ENCODE data around the gene ROR1.
"Not testable (repeated sequence)": the region's sequence is repeated elsewhere in the genome, so short reads cannot be mapped to it uniquely, and the experiment has no call there.

ROR1 gene

GRCh38 chr1:63795455-63795854 is 21.6 kb downstream of the ROR1 start:
- no peak for DNase-seq

- DNase-seq, result no peak
Measured at GRCh38 chr1:63797056-63797726, 23.4 kb downstream of the ROR1 start.

- no peak for DNase-seq
Measured at GRCh38 chr1:63798284-63798683, 24.5 kb downstream of the ROR1 start.

GRCh38 chr1:63799307-63799706 is 25.5 kb downstream of the ROR1 start:
- no peak for DNase-seq

DNA sequence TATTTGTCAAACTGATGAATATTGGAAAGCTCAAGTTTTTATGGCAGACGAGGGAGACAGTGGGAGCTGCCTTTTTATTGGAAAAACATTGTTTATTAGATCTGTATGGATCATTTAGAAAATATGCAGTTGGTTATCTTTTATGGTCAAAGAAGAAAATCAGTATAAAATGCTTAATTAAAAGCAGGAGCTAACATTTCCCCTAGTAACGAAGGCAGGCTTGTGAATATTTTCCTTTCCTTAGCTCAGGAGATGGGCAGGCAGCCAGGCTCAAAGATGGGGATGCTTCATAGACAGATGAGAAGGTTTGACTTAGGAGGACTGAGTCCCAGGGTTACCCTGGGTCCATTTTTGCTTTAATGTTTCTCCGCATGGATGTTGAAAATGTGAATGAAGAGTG is 26.0 kb downstream of the ROR1 start:
- no peak for DNase-seq

GRCh38 chr1:63802109-63802508 is 28.3 kb downstream of the ROR1 start:
- DNase-seq, result no peak

GRCh38 chr1:63804829-63805484 is 31.1 kb downstream of the ROR1 start:
- no peak for DNase-seq

GRCh38 chr1:63807046-63807445 is 33.2 kb downstream of the ROR1 start:
- DNase-seq, result no peak

DNA sequence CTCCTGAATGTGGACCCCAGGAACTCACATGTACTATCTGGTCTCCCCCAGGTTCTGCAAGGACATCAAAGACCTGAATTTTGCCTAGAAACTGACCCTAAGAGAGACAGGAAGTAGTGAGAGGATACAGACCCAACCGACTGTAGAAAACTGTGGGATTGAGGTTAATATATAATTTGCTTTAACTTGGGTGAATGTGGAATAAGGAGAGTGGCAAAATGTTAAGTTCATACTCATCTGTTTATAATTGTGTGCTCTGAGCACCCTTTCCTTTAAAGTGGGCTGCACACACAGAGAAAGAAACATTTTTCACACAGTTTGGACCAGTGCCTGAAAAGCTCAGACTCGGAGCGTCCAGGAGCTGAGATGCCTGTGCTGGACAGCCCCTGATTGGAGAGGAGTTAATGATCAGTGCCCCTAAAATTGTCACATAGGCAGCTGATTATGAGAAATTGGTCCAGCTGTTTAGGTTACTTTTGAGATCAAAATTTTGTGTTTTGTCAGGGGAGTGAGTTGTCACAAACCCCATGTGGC is 37.2 kb downstream of the ROR1 start:
- no peak for DNase-seq

DNA sequence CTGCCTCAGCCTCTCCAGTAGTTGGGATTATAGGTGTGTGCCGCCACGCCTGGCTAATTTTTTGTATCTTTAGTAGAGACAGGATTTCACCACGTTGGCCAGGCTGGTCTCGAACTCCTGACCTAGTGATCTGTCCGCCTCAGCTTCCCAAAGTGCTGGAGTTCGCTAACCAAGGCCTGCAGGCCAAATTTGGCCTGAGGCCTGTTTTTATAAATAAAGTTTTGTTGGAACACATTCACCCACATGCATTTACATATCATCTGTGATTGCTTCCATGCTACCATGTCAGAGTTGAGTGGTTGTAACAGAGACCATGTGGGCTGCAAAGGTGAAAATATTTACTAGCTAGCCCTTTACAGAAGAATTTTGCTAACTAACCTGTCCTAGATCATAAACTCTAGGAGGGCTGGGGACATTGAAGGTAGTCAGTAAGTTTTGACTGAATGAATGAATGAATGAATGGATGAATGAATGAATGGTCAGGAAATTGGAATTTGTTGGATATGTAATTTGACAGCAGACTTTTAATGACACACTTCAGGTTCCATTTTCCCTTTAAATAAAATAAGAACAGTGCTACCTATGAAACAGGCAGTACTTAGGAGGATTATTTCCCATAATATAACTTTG is 38.4 kb downstream of the ROR1 start:
- no peak for DNase-seq

DNA sequence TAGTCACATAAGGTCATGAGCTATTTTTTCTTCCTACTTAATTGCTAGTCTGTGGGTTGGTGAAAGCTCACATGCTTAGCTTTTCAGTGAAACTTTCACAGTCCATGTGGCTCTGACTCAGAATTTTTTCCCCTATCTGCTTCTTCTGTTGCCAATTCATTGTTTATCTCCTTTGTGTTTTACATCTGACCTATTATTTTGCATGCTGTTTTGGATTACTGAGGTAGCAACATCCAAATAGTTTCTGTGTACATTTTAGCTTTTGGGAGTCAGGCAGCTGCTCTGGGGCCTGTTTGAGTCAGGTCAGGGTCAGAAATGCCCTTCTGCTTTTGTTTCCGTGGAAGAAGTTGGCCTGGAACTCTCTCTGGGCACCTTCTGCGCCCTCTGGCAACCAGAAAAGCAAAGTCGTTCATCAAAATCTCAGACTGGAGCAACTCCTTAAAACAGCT is 40.0 kb downstream of the ROR1 start:
- DNase-seq, result no peak

DNA sequence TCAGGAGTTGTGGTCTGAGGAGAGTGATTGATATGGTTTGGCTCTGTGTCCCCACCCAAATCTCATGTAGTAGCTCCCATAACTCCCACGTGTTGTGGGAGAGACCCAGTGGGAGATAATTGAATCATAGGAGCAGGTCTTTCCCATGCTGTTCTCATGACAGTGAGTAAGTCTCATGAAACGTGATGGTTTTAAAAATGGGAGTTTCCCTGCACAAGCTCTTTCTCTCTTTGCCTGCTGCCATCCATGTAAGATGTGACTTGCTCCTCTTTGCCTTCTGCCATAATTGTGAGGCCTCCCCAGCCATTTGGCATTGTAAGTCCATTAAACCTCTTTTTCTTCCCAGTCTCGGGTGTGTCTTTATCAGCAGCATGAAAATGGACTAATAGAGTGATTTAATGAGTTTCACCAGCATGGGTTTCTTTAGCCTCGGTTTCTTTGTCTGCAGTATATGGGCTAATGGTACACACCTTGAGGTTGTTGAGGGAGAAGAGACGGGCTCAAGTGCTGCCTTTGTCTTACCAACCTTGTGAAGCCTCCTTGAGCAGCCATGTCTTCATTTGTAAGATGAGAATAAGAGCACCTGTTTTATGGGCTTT is 42.5 kb downstream of the ROR1 start:
- DNase-seq, result not testable (repeated sequence)

DNA sequence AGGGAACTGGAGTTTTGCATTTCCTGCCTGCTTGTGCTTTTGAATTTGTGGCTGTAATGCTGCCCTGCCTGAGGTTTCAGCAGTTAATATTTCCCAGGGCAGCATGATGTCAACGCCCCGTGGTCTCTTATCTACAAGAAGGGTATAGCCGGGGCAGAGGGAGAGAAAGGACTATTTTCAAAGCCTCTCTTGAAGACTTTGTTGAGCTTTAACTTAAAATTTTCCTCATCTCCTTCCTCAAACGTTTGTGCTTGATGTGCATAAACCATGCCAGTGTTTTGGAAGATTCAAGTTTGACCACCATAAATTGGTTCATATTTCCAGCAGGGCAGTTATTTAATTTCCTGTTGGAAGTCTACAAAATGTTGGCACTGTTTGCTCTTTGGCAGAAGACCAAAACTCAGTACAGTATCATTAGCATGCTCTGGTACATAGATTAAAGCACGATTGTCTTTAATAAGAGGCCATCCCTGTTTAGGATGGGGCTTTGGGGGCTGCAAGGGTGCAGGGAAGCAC is 43.4 kb downstream of the ROR1 start:
- peak; percentile 24 for DNase-seq

GRCh38 chr1:63817700-63818099 is 43.9 kb downstream of the ROR1 start:
- DNase-seq, result no peak

DNA sequence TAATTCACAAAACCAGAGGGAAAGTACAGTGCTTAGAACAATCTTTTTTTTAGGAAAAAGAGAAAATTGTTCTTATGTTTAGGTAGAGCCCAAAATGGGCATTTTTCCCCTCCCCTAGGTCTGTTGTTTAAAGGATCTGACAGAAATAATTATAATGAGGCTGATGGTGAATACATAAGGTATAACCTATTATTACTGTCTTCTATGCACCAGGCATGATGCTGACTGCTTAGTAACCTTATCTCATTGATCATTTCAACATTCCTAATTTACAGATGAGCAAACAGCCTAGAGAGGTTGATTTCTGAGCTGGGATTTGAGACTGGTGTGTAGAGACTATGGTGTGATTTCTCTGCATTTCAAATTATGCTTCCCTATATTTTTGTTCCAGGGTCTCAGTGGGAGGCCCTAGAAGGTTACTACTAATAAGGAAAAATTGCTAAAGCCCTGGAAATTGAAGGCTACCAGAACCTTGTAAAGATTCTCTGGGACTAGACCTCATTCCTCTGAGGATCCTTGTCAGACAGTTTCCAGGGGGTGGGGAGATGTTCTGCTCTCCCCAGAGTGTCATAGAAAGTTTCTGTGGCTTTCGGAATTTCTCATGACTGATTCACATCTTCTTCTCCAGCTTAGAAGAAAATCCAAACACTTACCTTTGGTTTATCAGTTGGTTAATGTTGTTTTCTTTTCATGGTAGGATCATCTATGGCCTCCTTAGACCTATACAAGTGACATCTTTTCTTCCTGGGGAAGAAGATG is 44.9 kb downstream of the ROR1 start:
- no peak for DNase-seq

GRCh38 chr1:63819795-63820194 is 46.0 kb downstream of the ROR1 start:
- DNase-seq, result no peak

GRCh38 chr1:63821091-63822005 is 47.5 kb downstream of the ROR1 start:
- no peak for DNase-seq

GRCh38 chr1:63822540-63822939 is 48.7 kb downstream of the ROR1 start:
- no peak for DNase-seq

DNA sequence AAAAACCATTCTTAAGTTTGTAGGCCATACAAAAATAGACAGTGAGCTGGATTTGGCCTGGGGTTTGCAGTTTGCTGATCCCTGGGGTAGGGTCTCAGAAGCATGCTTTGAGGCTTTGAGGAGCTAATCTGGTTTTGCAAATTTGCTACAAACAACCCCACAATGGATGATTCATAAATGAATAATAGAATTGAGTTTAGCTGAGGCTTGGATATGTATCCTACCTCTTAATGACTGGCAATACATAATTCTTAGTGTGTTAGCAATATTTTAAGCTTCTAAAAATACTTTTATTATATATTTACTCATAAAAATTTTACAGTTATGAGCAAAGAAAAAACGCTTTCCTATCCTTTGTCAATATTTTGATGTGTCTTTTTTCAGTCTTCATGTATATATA is 50.6 kb downstream of the ROR1 start:
- no peak for DNase-seq

DNA sequence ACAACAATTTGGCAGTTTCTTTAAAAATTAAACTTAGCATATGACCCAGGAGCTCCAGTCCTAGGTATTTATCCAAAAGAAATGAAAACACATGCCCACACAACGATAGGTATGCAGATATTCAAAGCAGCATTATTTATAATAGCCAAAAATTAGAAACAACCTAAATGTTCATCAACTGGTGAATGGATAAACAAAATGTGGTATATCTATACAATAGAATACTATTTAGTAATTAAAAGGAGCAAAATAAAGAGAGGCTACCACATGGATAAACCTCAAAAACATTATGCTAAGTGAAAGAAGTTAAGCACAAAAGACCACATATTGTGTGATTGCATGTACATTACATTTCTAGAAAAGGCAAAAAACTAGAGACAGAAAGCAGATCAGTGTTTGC is 51.3 kb downstream of the ROR1 start:
- no peak for DNase-seq

DNA sequence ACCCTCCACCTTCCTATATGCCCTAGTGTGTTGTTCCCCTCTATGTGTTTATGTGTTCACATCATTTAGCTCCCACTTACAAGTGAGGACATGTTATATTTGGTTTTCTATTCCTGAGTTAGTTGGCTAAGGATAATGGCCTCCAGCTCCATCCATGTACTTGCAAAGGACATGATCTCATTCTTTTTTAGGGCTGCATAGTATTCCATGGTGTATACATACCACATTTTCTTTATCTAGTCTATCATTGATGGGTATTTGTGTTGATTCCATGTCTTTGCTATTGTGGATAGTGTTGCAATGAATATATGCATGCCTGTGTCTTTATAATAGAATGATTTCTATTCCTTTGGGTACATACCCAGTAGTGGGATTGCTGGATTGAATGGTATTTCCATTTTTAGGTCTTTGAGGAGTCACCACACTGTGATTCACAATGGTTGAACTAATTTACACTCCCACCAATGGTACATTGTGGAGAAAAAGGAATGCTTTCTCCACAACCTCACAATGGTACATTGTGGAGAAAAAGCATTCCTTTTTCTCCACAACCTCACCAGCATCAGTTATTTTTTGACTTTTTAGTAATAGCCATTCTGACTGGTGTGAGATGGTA is 52.5 kb downstream of the ROR1 start:
- not testable (repeated sequence) for DNase-seq

Measured in SHP77 treated with DMSO at 0.1 percent for 48 hours (cell line).